NCI-H1694 (cell line): Measurements from ENCODE around the gene PIP4K2B.

Experiments
- DNase-seq: peaks from one replicate; lab custom pipeline; 2025; lab: John Stamatoyannopoulos, UW

PIP4K2B gene

DNA sequence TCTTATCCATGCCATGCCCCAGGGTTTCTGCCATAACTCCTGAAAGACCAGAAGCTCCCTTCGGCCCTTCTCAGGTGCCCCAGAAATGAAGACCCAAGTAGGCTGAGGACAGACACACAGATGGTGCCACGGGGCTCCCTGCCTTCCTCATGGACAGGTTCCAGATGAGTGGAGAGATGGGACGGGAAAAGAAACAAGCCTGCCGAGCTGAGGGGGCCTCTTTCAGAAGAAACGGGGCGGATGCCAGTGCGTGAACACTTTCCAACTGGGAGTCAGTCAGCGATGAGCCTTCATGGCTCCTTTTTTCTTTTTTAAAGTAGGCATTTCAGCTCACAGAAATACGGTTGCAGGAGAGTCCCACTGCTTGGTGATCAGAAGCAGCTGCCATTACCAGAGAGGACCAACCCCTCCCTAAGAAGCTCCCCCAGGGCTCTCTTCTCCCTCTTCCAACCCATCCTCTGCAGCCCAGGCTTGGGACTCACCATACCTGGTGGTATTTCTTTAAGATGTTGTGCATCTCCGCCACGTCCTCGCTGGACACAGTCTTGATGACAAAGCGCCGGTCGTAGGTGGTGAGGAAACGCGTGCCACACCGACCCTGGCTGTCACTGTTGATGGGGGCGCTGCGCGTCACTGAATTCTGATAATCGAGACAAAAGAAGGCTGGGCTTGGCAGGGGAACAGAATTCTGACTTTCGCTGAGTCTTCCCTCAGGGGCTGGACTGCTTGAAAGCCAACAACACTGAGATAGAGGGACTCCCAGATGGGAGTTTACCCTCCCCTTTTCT, 19.2 kb downstream of the PIP4K2B start:
- DNase-seq: no peak

- DNase-seq: no peak
These were observed 21.6 kb downstream of the PIP4K2B start for GRCh38 chr17:38777641-38778250.

DNA sequence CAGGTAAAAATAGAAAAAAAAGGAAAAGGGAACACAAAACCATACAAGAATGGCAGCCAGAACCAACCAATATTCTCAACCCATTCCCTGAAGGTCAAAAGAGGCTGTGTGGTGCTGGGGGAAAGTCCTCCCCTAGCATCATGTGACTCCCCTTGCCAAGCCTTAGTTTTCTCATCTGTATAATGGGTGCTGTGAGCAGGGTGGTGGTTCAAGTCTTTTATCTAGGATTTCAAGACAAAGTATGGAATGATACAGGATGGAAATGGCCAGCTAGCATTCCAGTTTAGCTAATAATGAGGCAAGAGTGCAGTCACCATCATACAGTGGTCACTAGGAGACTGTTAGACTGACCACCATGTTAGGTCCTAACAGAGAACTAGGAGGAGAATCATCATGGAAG, 26.1 kb downstream of the PIP4K2B start:
- DNase-seq: no peak

GRCh38 chr17:38768417-38768816, 30.9 kb downstream of the PIP4K2B start:
- no peak for DNase-seq

- DNase-seq: no peak
These were observed 33.0 kb downstream of the PIP4K2B start for GRCh38 chr17:38766341-38766740.

DNA sequence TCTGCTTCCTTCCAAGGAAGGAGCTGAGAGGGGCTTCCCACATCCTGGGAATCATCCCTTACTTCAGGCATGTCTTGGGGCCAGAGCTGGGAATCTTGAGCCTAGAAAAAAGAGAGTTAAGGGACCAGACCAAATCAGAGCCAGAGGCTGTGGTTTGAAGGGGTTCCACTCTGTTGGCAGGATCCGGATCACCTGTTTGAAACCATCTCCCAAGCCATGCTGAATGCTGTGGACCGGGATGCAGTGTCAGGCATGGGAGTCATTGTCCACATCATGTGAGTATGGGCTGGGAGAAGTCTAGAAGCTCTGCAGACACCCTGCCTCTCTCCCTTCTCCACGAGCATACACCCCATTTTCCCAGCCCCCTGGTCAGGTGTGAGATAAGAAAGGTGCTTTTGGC, 37.1 kb downstream of the PIP4K2B start:
- DNase-seq: no peak

GRCh38 chr17:38761612-38762011, 37.7 kb downstream of the PIP4K2B start:
- DNase-seq: peak; percentile 35

GRCh38 chr17:38753071-38753506, 46.3 kb downstream of the PIP4K2B start:
- DNase-seq: no peak

- peak; percentile 99 for DNase-seq
These were observed 46.9 kb downstream of the PIP4K2B start, which contains the start of gene PSMB3 for GRCh38 chr17:38752308-38753070. Gene PSMB3 (plus strand): TSS chr17:38752741. CDS start chr17:38752827, 86 bp downstream.

DNA sequence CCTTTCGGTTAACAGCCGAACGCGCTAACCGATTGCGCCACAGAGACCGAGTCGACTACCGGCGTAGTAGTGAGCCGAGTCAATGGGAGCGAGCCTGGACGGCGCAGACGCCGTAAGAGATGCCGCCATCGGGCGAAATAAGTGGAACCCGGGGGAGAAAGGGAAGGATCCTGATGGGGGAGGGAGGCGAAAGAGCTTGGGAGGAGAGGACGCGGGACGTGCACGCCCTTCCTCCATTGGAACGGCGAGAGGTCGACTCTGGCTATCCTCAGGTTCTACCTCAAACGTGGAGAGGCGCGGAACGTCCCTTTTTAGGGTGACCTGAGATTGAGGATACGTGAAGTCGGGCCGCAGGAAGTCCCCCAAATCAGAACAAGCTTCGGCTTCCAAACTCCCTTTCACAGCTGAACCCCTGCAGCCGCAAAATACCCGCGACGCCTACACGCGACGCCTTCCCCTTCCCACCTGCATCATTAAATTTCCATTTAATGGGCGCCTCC, 47.5 kb downstream of the PIP4K2B start:
- DNase-seq: peak; percentile 89

DNA sequence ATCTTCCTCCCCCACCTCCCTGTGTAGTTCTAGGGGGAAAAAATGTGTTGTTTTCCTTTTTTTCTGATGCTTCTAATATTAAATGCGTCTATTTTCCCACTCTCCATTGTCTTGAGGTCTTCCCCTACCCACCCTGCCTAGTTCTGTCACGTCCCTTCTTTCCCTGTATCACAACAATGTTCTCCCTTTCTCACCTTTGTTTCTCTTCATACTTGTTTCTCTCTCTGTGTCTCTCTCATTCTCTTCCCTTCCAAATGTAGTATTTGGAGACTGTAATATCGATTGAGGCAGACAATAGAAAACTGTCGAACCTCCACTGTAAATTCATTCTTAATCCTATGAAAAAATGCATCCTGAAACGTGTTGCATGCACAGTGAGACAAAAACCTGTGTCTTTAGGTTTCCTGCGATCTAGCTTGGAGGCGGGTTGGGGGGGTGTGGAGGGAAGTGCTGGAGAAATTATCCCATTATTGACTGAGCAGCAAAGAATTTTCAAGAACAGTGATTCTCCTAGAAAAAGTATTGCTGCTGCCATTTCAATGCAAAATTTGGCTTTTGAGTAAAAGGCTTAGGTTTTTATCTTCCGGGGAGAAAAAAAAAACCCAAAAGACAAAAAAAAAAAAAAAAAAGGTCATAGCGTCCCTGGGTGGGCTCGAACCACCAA, 48.1 kb downstream of the PIP4K2B start:
- DNase-seq: no peak

GRCh38 chr17:38750312-38751121, 48.8 kb downstream of the PIP4K2B start:
- DNase-seq: peak; percentile 56

GRCh38 chr17:38750044-38750311, 49.4 kb downstream of the PIP4K2B start:
- DNase-seq: peak; percentile 47

GRCh38 chr17:38749223-38750043, 49.9 kb downstream of the PIP4K2B start:
- DNase-seq: no peak

DNA sequence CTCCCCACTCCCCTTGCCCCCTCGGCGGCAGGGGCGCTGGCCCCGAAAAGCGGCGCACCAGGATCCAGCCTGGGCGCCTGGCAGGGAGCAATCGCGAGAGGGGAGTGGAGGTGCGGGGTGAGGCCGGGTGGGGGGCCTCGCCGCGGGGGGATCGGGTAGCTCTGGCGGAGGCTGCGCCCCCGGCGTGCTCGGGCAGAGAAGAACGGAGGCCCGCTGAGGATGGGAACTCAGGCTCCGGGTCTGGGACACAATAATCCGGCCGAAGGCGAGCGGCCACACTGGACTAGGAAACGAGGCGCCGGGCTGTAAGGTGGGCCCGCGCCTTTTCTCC, 50.5 kb downstream of the PIP4K2B start:
- no peak for DNase-seq

GRCh38 chr17:38748149-38748891, 51.0 kb downstream of the PIP4K2B start, which contains the start of gene PCGF2:
Gene PCGF2 (minus strand): TSS chr17:38748336. CDS start chr17:38740402, 7,934 bp downstream.
- DNase-seq: peak; percentile 96

DNA sequence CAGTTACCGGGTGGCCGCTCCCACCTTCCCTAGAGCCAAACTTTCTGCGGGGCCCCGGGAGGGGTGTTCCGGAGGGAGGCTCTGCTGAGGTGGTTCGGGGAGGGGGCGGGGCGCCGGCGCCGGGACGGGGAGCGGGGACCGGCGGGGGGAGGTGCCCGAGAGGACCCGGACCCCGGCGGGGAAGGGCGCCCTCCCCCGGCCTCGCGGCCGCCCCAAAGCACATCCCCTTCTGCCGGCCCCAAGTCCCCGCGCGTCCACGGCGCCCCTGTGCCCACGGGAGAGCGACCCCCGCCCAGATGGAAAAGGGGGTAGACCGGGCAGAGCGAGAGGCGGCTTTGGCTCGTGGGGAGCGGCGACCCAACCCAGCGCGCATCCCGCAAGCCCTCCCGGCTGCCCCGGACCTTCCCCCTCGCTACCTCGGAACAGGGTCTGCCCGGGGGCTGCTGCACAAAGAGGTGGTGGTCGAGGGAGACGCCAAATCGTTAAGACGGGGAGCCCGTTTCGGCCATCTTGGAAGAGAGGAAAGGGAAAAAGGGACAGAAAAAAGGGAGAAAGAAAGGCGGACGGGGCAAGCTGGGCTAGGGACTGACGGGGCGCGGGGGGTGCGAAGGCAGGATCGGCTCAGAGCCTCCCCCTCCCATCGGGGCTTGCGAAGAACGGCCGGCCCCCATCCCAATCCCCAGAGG, 51.8 kb downstream of the PIP4K2B start:
- DNase-seq: no peak

DNA sequence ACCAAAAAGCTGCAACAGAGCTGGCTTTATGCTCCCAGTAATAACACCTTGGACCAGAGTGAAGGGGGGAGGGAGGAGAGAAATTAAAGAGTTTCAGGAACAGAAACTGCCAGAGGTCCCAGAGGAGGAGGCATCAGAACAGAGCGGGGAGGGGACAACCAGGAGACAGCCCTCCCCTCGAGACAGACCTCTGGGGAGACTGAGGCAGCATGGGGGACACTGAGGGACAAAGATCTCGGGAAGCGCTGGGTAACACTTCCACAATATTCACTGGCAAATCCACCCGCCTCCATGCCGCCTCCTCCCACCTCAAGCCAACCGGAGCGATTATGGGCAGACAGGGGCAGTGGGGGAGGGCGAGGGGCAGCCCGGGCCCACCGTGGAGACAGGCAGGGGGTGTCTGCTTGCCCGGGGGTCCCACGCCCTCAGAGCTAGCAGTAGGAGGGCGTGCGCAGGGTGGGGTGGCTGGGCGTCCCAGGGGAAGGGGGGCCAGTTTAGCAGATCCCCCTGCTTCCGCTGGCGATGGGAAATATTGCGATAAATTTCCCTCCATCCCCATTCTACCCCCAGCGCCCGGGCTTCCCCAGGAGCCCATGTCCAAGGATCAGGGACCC, 52.4 kb downstream of the PIP4K2B start:
- no peak for DNase-seq
